ENCODE measurements around the gene TTBK1.

Gene TTBK1

GRCh38 chr6:43276577-43277305, 33.5 kb downstream of the TTBK1 start:
- peak overlapping the region; percentile 50 to 89 (median 84) for H3K4me2 ChIP-seq
- H4K20me1 ChIP-seq = peaks cover 0 to 7% (median 0%) of the 10 kb centered on the region in 11 experiments; a peak in 3 of 22 replicates
- peaks cover 44 to 69% (median 63%) of the 10 kb centered on the region in 11 experiments for H3K27me3 ChIP-seq
- no peaks in the 10 kb centered on the region for H3K9me3 ChIP-seq (replicated peaks in 1 of 11)
- no peak overlapping the region for H3K27ac ChIP-seq
- peaks cover 11 to 18% (median 15%) of the 10 kb centered on the region in 10 experiments; a peak in 19 of 20 replicates for H3K4me1 ChIP-seq
- no peak for TF ChIP-seq Cebpa-rat (IDR thresholded peaks at IDR 0.05)
- peak overlapping the region in 6 of 11 experiments; percentile 15 to 55 (median 31); a peak in 5 of 22 replicates for H3K9ac ChIP-seq
- H3K36me3 ChIP-seq = no peaks in the 10 kb centered on the region
- peak overlapping the region; percentile 24 to 60 (median 41); a peak in 16 of 20 replicates for H3K4me3 ChIP-seq

- no peak overlapping the region for H3K27ac ChIP-seq
- H3K4me1 ChIP-seq = peaks cover 11 to 20% (median 14%) of the 10 kb centered on the region in 10 experiments; a peak in 19 of 20 replicates
- H4K20me1 ChIP-seq = peaks cover 0 to 7% (median 0%) of the 10 kb centered on the region in 11 experiments; a peak in 3 of 22 replicates
- no peaks in the 10 kb centered on the region for H3K9me3 ChIP-seq (replicated peaks in 1 of 11)
- peaks cover 44 to 68% (median 61%) of the 10 kb centered on the region in 11 experiments for H3K27me3 ChIP-seq
- no peak overlapping the region for H3K4me3 ChIP-seq
- H3K4me2 ChIP-seq = no peak overlapping the region
- no peak for TF ChIP-seq Cebpa-rat (IDR thresholded peaks at IDR 0.05)
- no peaks in the 10 kb centered on the region for H3K36me3 ChIP-seq
- H3K9ac ChIP-seq = no peak overlapping the region
Measured at GRCh38 chr6:43277306-43277642, 34.0 kb downstream of the TTBK1 start.

GRCh38 chr6:43277643-43278523, 34.6 kb downstream of the TTBK1 start:
- no peak for TF ChIP-seq Cebpa-rat (IDR thresholded peaks at IDR 0.05)
- Histone ChIP-seq H3K4me3 (no peak overlapping the region), H3K4me2 (no peak overlapping the region), H3K9me3 (replicated peaks in 1 of 11) (no peaks in the 10 kb centered on the region), H3K36me3 (no peaks in the 10 kb centered on the region), H3K9ac (no peak overlapping the region), H4K20me1 (peaks cover 0 to 7% (median 0%) of the 10 kb centered on the region in 11 experiments; a peak in 2 of 22 replicates), H3K4me1 (peaks cover 15 to 26% (median 21%) of the 10 kb centered on the region in 10 experiments), H3K27me3 (peaks cover 44 to 62% (median 56%) of the 10 kb centered on the region in 11 experiments), H3K27ac (no peak overlapping the region)

GRCh38 chr6:43278524-43279078, 35.3 kb downstream of the TTBK1 start:
- Histone ChIP-seq H3K4me2 (no peak overlapping the region), H3K9me3 (replicated peaks in 1 of 11) (no peaks in the 10 kb centered on the region), H4K20me1 (peaks cover 0 to 7% (median 0%) of the 10 kb centered on the region in 11 experiments; a peak in 2 of 22 replicates), H3K27ac (no peak overlapping the region), H3K4me3 (no peak overlapping the region), H3K36me3 (no peaks in the 10 kb centered on the region), H3K27me3 (peaks cover 44 to 55% (median 49%) of the 10 kb centered on the region in 11 experiments), H3K9ac (no peak overlapping the region), H3K4me1 (peaks cover 21 to 33% (median 27%) of the 10 kb centered on the region in 10 experiments)
- TF ChIP-seq Cebpa-rat (IDR thresholded peaks at IDR 0.05) = no peak

GRCh38 chr6:43280234-43280633, 37.0 kb downstream of the TTBK1 start:
- Histone ChIP-seq H3K9ac (no peak overlapping the region), H3K36me3 (no peaks in the 10 kb centered on the region), H3K9me3 (replicated peaks in 1 of 11) (no peaks in the 10 kb centered on the region), H3K27ac (no peak overlapping the region), H3K4me1 (peaks cover 21 to 37% (median 27%) of the 10 kb centered on the region in 10 experiments), H3K4me3 (no peak overlapping the region), H4K20me1 (peaks cover 0 to 7% (median 0%) of the 10 kb centered on the region in 11 experiments; a peak in 2 of 22 replicates), H3K4me2 (no peak overlapping the region), H3K27me3 (peaks cover 31 to 52% (median 41%) of the 10 kb centered on the region in 11 experiments)
- TF ChIP-seq Cebpa-rat (IDR thresholded peaks at IDR 0.05) = no peak

GRCh38 chr6:43282060-43282459, 38.8 kb downstream of the TTBK1 start:
- peaks cover 0 to 7% (median 0%) of the 10 kb centered on the region in 11 experiments; a peak in 2 of 22 replicates for H4K20me1 ChIP-seq
- H3K9ac ChIP-seq = no peak overlapping the region
- H3K36me3 ChIP-seq = no peaks in the 10 kb centered on the region
- no peak overlapping the region for H3K4me3 ChIP-seq
- peak overlapping the region in 8 of 11 experiments; percentile 30 to 68 (median 48); a peak in 9 of 22 replicates for H3K4me2 ChIP-seq
- H3K4me1 ChIP-seq = peaks cover 25 to 37% (median 27%) of the 10 kb centered on the region in 10 experiments
- no peaks in the 10 kb centered on the region for H3K9me3 ChIP-seq (replicated peaks in 1 of 11)
- no peak for TF ChIP-seq Cebpa-rat (IDR thresholded peaks at IDR 0.05)
- no peak overlapping the region for H3K27ac ChIP-seq
- H3K27me3 ChIP-seq = peaks cover 22 to 43% (median 35%) of the 10 kb centered on the region in 11 experiments

GRCh38 chr6:43282636-43283513, 39.6 kb downstream of the TTBK1 start:
- Histone ChIP-seq H3K9me3 (replicated peaks in 1 of 11) (no peaks in the 10 kb centered on the region), H3K27me3 (peaks cover 14 to 35% (median 27%) of the 10 kb centered on the region in 11 experiments), H4K20me1 (peaks cover 0 to under 1% (median 0%) of the 10 kb centered on the region in 11 experiments; a peak in 1 of 22 replicates), H3K4me3 (no peak overlapping the region), H3K4me2 (peak overlapping the region; percentile 30 to 68 (median 48)), H3K36me3 (no peaks in the 10 kb centered on the region), H3K9ac (no peak overlapping the region), H3K4me1 (peaks cover 33 to 46% (median 35%) of the 10 kb centered on the region in 10 experiments), H3K27ac (no peak overlapping the region)
- TF ChIP-seq Cebpa-rat (IDR thresholded peaks at IDR 0.05) = no peak

- no peaks in the 10 kb centered on the region for H4K20me1 ChIP-seq
- H3K4me2 ChIP-seq = peak overlapping the region in 10 of 11 experiments; percentile 32 to 68 (median 48); a peak in 10 of 22 replicates
- no peak for TF ChIP-seq Cebpa-rat (IDR thresholded peaks at IDR 0.05)
- H3K27ac ChIP-seq = no peak overlapping the region
- H3K4me3 ChIP-seq = no peak overlapping the region
- H3K4me1 ChIP-seq = peaks cover 34 to 52% (median 41%) of the 10 kb centered on the region in 10 experiments
- H3K36me3 ChIP-seq = no peaks in the 10 kb centered on the region
- no peaks in the 10 kb centered on the region for H3K9me3 ChIP-seq (replicated peaks in 1 of 11)
- peaks cover 11 to 29% (median 21%) of the 10 kb centered on the region in 11 experiments; a peak in 20 of 22 replicates for H3K27me3 ChIP-seq
- H3K9ac ChIP-seq = no peak overlapping the region; a peak in 1 of 22 replicates
Measured at GRCh38 chr6:43283514-43283901, 40.2 kb downstream of the TTBK1 start.

Measured in BLaER1 treated with 17β-estradiol and CSF1 and Interleukin-3, amounts not matched to agents 10 nM and 100 nM (cell line).